ENCODE measurements around the gene SPATA6L. TPM values are rescaled to one million over a fixed set of nuclear protein-coding genes. Genes with fewer than 3 reads are reported as not detected.

SPATA6L gene
- total RNA-seq, 1 donor from 2014 or later, result 0.59 TPM

- H3K4me3 Mint-ChIP-seq (ENCODE audit: unreplicated experiment), result no peak overlapping the region
- peaks cover 1% of the 10 kb centered on the region for H3K4me1 Mint-ChIP-seq (ENCODE audit: low read depth, unreplicated experiment)
- H3K36me3 Mint-ChIP-seq (ENCODE audit: unreplicated experiment), result no peaks in the 10 kb centered on the region
- H3K27me3 Mint-ChIP-seq (ENCODE audit: unreplicated experiment), result peaks cover 2% of the 10 kb centered on the region
- no peak for DNase-seq
- TF ChIP-seq CTCF (IDR thresholded peaks at IDR 0.05; ENCODE audit: partially characterized antibody, unreplicated experiment), result no peak
- H3K27ac Mint-ChIP-seq (ENCODE audit: unreplicated experiment), result no peak overlapping the region
- H3K9me3 Mint-ChIP-seq (ENCODE audit: unreplicated experiment), result no peaks in the 10 kb centered on the region
Observed at GRCh38 chr9:4630836-4631235, 35.4 kb downstream of the SPATA6L start.

DNA sequence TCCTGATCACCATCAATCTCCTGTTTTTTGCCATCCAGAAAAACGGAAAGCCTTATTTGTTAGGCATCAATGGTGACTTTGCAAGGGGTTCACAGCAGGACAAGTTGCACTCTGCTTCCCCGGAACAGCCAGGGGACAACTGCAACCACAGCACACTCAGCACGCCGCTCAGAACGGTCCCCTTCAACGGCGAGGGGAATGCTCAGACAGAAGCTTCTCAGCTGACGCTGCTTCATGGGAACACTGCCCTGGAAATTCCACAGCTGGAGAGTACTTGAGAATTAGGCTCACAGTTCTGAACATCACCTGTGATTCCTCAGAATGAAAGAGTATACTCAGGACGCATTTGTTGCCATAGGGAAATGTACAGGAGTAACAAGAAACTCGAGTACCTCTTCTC lies 44.3 kb downstream of the SPATA6L start:
- H3K4me1 Mint-ChIP-seq (ENCODE audit: low read depth, unreplicated experiment), result no peaks in the 10 kb centered on the region
- DNase-seq, result no peak
- H3K9me3 Mint-ChIP-seq (ENCODE audit: unreplicated experiment), result no peaks in the 10 kb centered on the region
- H3K36me3 Mint-ChIP-seq (ENCODE audit: unreplicated experiment), result no peaks in the 10 kb centered on the region
- H3K4me3 Mint-ChIP-seq (ENCODE audit: unreplicated experiment), result no peak overlapping the region
- TF ChIP-seq CTCF (IDR thresholded peaks at IDR 0.05; ENCODE audit: partially characterized antibody, unreplicated experiment), result no peak
- H3K27me3 Mint-ChIP-seq (ENCODE audit: unreplicated experiment), result peaks cover 2% of the 10 kb centered on the region
- H3K27ac Mint-ChIP-seq (ENCODE audit: unreplicated experiment), result no peak overlapping the region

DNA sequence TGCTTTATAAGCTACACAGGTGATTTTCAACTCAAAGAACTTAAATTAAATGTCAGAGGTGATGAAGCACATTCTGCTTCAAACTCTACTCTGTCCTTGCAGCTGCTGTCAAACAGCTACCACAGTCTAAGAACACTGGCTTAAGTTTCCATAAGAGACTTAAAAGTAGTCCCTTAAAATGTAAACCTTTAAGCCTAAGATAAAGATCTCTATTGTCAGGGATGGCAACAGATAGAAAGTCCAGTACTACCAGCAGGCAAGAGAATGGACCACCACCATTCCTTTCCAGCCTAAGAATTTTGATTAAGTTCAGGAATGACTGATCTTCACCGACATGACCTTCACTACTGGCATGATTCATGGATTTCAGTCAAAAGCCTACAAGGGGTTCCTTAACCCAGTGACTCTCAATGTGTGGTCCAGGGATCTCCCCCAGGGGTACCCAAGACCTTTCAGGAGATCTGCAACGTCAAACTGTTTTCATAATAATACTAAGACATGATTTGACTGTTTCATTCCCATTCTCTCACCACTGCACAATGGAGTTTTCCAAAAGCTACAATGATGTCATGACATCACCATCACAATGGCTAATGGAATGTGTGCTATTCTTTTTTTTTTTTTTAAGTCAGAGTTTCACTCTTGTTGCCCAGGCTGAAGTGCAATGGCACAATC lies 45.3 kb downstream of the SPATA6L start:
- Mint-ChIP-seq H3K9me3 (ENCODE audit: unreplicated experiment) (no peaks in the 10 kb centered on the region), H3K4me3 (ENCODE audit: unreplicated experiment) (no peak overlapping the region), H3K27me3 (ENCODE audit: unreplicated experiment) (peaks cover 2% of the 10 kb centered on the region), H3K4me1 (ENCODE audit: low read depth, unreplicated experiment) (no peaks in the 10 kb centered on the region), H3K36me3 (ENCODE audit: unreplicated experiment) (no peaks in the 10 kb centered on the region), H3K27ac (ENCODE audit: unreplicated experiment) (no peak overlapping the region)
- DNase-seq, result no peak
- no peak for TF ChIP-seq CTCF (IDR thresholded peaks at IDR 0.05; ENCODE audit: partially characterized antibody, unreplicated experiment)

DNA sequence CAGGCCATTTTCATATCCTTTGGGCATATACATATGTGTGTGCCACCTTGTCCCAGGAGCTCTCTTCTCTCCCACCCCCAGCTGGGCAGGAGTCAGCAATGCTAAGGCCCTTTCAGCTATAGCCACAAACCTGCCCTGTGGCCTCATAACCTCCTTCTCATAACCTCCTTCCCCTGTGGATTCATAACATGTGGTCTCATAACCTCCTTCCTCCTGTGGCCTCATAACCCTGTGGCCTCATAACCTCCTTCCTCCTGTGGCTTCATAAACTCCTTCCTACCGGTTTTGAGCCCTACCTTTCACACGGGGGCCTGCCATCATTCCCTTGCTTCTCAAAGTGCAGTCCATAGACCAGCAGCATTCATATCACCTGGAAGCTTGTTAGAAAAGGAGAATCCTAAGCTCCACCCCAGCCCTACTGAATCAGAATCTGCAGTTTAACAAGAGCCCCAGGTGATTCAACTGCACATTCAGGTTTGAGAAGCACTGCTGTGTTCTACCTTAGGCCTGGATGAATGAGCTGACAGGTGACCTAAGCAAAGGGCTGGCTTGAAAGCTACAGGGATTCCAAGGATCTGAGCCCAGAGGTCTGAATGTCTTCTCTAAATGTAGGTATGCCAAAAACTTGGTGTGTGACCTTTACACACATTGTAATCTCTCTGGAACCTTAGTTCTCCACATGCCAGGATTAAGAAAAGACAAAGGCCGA lies 46.1 kb downstream of the SPATA6L start:
- H3K36me3 Mint-ChIP-seq (ENCODE audit: unreplicated experiment), result no peaks in the 10 kb centered on the region
- H3K4me3 Mint-ChIP-seq (ENCODE audit: unreplicated experiment), result no peak overlapping the region
- H3K27ac Mint-ChIP-seq (ENCODE audit: unreplicated experiment), result no peak overlapping the region
- no peak for DNase-seq
- H3K4me1 Mint-ChIP-seq (ENCODE audit: low read depth, unreplicated experiment), result no peaks in the 10 kb centered on the region
- H3K9me3 Mint-ChIP-seq (ENCODE audit: unreplicated experiment), result no peaks in the 10 kb centered on the region
- peaks cover 2% of the 10 kb centered on the region for H3K27me3 Mint-ChIP-seq (ENCODE audit: unreplicated experiment)
- no peak for TF ChIP-seq CTCF (IDR thresholded peaks at IDR 0.05; ENCODE audit: partially characterized antibody, unreplicated experiment)

DNA sequence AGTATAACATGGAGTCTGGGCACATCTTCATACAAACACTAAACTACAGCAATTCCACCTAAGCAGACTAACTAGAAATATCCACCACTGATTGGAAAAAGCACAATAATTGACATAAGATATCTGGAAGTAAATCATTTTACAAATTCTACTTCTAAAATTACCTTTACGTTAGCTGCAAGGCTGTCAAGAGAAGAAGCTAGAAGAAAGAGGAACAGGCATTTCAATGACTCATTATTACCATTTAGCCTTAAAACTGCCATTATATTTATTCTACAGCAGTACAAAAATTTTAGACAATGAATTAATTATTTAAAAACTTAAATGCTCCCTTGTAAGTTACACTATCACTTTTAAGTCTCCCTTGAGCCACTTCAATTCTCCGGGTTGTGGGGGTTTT lies 47.6 kb downstream of the SPATA6L start:
- no peak overlapping the region for H3K27ac Mint-ChIP-seq (ENCODE audit: unreplicated experiment)
- DNase-seq, result no peak
- peaks cover 2% of the 10 kb centered on the region for H3K27me3 Mint-ChIP-seq (ENCODE audit: unreplicated experiment)
- TF ChIP-seq CTCF (IDR thresholded peaks at IDR 0.05; ENCODE audit: partially characterized antibody, unreplicated experiment), result no peak
- H3K4me1 Mint-ChIP-seq (ENCODE audit: low read depth, unreplicated experiment), result no peaks in the 10 kb centered on the region
- H3K4me3 Mint-ChIP-seq (ENCODE audit: unreplicated experiment), result no peak overlapping the region
- no peaks in the 10 kb centered on the region for H3K36me3 Mint-ChIP-seq (ENCODE audit: unreplicated experiment)
- H3K9me3 Mint-ChIP-seq (ENCODE audit: unreplicated experiment), result no peaks in the 10 kb centered on the region
